HG02852 (cell line): ENCODE measurements around the gene LMOD3.

Experiments
- ATAC-seq: cut with Tn5 transposase; IDR thresholded peaks from one replicate; pipeline ENCODE4 v1.9.1; 2021; ENCODE audit warnings: mild to moderate bottlenecking, moderate library complexity; ENCODE audit not compliant: unreplicated experiment

LMOD3 gene

DNA sequence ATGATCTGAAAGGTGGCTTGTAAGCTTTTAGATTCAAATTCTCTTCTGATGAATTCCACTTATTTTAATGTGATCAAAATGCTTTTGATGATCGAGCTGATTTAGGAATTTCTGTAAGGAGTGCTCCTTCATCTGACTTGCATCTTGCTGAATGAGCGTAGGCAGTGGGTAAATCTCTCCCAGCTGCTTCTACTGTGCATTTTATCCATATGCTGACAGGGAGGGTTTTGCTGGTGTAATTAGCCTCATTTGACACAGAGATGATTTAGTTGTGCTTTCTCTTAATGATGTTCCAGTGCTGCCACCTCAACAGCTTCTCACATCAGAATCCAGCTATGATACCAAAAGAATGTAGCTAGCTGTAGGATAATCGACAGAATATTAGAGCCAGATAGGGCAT is 3.8 kb upstream of the LMOD3 start:
- no peak for ATAC-seq

DNA sequence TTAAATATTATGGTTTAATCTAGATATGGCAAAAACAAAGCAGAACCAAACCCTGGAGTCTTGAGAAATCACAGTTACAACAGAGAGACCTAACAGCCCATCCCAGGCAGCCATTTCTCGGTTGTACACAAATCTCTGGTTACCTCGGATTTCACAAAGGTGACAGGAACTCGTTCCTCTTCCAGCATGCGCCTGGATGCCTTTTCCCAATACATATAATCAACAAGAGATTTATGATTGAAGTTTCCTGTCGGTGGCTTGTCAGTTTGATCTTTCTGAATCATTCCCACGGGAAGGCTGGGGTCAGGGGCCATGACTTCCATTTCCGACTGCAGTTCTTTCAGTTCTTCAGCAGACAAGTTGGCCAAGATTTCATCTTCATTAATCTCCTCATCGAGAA is 445 bp downstream of the LMOD3 start:
- no peak for ATAC-seq

DNA sequence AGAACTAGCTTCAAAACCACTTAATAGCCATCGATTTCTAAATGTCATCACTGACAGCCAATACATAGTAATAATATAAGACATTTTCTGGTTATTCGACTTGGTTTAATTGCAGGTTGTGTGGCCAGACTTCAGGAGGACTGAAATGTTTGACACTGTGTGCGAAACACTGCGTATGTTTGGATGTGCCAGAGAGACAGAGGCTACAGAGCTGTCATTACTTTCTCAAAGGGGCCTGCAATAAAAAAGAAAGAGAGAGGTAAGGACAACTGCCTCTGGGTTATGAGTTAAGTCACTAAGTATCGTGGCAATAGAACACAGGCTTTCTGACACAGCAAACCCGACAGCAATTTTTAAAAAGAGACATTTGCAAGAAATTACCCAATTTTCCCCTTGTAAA is 882 bp downstream of the LMOD3 start:
- ATAC-seq = no peak

DNA sequence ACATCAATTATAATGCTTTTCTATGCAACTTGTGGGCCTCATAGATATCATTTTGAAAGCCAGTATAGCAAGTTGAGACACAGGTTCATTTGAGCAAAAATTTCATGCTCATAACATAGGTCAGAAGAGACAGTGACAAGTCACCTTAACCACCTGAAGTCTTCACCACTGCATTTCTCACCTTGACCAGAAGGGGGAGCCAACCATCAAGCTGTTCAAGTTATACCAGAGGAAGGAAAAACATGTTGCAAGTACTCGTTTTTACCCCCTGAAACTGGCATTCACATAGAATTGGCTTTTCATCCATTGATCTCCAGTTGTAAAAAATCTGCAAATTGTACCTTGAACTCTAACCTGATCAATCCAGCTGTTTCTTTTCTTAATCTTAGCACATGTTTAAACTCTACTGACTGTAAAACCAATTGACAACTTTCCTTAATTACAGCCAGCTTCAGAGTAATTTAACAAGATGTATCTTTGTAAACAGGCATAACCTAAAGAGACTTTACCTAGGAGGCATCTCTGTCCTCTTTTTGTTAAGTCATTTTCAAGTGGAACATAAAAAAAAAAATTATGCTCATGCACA is 1.4 kb downstream of the LMOD3 start:
- peak; percentile 72 for ATAC-seq

DNA sequence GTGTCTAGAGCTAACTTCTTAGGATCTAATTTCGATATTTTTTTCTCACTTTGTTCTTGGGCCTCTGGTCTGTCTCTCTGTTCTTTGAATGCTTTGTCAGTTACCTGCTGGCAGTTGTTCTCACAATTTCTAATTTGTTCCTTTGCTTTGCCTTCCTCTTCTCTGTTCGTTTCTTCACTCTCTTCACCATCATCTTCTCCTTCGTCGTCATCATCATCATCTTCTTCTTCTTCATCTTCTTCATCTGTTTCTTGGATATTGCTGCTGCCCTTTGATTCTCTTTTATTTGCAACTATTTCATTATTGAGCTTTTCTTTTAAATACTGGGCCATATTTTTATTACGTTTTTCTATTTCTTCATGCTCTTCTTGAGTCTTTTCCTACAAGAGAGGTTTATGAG is 2.7 kb downstream of the LMOD3 start:
- ATAC-seq = no peak

DNA sequence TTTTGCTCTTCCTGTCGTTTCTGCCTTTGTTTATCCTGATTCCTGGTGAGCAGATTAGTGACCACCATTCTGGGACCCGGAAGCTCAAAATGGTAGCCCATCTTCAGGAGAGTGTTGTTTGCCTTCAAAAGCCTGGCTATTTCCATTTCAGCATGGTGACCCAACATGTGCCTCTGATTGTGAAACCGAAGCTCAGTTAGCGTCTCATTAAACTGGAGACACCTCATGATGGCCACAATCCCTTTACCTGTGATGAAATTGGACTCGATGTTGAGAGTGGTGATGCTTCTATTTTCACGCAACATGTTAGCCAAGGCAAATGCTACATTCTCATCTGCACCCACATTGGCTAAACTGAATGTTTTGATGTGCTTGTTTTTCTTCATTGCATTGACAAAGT is 3.3 kb downstream of the LMOD3 start:
- no peak for ATAC-seq

DNA sequence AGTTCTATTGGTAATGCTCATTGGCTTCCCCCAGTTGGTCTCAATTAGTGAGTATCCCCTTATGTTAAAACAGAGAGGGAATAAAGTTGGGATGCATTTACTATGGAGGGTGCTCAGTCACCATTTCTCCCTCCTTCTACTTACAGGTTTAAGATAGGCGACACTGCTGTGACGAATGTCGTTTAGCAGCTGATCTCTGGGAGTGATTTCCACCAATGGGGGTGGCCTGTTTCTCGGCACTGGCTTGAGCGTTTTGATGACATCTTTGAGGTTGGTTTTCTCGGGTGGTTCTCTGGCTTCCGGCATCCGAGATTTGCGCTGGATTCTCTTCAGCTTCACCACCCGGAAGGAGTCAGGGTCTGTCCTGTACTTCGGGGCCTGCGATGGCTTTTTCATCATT is 3.8 kb downstream of the LMOD3 start:
- ATAC-seq = no peak

DNA sequence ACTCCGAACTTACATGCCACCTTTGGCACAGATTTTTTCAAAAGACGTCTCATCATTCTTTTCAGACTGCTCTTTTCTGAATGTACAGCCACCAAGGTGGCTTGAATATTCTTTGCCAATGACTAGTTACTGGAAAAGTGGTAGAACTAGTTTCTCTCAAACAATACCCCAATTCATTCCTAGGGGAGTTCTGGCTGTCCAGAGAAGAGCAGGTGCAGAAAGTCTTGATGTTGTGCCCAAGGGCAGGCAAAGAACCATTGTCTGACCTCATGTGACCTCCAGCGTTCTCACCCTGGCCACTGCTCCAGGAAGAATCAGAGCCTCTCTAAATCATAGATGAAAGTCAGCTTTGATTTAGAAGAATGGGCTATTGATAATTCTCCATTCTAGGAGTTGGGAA is 5.5 kb downstream of the LMOD3 start:
- no peak for ATAC-seq

DNA sequence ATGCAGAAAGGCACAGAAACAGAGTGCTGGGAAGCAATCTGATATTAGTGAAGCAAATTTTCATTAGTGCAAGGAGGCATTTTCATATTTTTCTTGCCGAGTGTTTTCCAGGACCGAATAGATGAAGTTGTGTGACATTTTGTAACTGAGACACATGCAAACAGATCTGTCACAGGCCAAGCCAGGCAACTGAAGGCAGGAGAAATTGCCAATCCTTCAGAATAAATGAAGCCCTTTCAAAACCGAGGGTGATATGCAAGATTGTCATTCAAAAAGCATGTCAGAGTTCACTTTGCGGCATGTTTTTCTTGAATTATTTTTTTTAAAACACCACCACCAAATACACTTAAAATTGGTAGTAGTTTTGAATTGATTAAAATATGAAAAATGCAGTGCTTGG is 6.2 kb downstream of the LMOD3 start:
- no peak for ATAC-seq

DNA sequence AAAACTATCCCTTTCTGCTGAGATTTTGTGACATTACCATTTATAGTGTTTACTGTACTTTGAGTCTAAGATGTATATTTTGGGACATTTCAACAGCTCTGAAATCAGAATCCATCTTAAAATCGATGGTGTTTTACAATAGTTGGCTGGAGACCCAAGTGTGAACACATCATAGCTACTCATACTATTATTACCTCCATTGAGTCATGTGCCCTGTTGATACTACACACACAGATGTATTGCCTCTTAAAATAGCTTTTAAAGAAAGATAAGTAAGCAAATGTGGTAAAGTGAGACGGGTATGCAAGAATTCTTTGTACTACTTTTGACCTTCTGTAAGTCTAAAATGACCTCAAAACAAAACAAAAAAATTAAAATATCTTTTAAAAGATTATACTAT is 6.7 kb downstream of the LMOD3 start:
- ATAC-seq = no peak

DNA sequence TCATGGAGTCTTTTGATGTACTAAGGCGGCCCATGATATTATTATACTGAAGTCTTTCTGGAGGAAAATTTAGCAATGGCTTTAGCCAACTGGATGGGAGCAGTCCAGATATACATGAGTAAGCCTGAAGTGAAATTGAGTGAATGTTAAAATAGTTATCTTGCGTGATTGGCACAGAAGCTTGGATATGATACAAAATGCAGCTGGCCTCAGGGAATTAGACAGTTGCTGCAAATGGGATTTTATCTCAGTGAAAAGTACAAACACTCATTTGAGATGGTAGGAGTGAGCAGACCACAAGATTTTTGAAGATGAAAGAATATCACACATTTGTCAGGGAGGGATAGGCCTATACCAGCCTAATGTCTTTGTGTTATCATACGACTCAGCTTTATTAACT is 8.9 kb downstream of the LMOD3 start:
- no peak for ATAC-seq

DNA sequence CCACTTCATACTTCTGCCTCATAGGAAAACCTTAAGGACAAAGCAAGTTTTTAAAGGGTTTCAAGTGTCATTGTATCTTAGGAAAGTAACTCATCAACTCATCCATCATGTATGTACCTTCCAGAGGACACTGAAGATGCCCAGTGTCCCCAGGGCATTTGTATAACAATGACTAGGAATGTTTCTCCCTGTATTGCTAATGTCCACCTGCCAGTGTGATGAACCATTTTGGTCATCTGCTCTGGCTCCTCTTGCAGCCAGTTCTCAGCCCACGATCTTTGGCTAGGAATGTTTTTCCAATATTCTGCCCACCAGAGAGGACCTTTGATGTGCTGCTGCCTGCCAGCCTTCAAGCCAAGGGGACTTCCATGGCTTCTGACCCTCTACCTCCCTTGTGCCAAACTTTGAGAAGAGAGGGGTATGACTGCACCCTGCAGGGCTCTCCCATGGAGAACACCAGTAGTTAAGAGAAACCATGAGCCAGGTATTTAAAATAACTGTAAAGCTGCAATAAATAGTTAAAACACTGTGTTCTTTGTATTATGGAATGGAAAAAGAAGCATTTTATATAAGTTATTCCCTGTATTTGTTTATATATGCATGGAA is 11.4 kb downstream of the LMOD3 start:
- ATAC-seq = no peak

DNA sequence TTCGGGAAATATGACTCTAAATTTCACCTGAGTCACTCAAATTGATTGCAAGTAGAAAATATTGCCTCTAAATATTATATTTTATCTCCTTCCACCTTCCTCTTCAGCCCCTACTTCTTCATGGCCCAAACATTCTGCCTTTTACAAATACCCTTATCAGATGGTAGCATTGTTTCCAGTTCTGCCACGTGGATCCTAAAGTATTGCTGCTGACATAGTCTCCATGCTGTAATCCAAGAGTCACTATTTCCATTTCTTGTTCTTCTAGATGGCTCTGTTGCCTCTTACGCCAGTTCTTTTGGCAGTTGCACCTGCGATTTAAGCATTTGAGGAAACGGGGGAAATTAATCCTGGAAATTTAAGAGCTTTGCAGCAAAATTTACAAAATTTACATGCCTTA is 13.6 kb downstream of the LMOD3 start:
- ATAC-seq = no peak

DNA sequence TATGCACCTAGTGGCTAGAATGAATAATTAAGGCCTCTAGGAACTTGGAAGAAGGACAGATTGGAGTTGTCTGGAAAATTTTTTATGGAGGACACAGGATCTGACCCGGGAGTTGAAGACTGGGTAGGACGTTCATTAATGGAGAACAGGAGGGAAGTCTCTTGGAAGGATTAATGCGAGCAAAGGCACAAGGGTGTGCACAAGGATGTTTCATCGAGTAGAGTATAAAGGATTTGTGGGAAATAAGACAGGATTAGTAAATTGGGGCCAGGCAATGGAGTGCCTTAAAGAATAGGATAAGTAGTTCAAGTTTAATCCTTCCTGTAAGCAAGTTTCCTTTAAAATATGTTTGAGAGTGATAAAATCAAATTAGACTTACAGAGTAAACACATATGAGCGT is 14.6 kb downstream of the LMOD3 start:
- no peak for ATAC-seq

DNA sequence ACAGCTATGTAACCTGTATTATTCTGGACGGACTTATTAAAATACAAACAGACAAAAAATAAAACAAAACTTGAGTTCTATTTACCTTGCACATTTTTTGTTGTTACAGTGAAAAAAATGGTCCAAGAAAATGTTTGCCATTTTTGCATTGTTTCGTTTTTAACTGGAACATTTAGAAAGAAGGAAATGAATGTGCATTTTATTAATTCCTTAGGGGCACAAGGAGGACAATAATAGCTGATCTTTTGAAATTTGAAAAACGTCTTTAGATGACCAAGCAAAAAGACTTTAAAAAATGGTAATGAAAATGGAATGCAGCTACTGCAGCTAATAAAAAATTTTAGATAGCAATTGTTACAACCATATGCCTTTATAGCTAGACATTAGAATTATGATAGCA is 17.1 kb downstream of the LMOD3 start:
- no peak for ATAC-seq

DNA sequence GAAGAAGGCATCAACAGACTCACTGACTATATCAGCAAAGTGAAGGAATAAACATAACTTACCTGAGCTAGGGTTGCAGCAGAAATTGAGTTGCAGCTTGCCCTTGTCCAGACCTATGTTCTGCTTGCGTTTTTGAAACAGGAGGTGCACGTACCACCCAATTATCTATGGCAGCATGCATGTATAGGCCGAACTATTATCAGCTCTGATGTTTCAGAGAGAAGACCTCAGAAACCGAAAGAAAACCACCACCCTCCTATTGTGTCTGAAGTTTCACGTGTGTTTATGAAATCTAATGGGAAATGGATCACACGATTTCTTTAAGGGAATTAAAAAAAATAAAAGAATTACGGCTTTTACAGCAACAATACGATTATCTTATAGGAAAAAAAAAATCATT is 17.8 kb downstream of the LMOD3 start:
- no peak for ATAC-seq

DNA sequence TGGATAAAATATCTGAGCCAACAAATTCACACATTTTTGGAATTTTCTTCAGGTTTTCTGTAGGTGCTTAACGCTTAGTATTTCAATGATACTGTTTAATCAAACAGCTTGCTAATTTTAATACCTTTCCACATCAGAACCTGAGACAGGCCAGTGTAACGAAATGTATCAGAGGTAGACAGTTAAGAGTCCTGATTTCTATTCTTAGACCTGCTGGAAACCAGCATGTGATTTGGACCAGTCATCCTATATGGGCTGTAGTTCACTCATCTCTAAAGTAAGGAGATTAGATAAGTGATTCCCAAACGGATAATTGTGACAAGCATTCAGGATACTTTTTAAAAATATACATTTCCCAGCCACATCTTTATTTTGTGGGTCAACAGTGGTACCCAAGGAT is 19.3 kb downstream of the LMOD3 start:
- no peak for ATAC-seq

DNA sequence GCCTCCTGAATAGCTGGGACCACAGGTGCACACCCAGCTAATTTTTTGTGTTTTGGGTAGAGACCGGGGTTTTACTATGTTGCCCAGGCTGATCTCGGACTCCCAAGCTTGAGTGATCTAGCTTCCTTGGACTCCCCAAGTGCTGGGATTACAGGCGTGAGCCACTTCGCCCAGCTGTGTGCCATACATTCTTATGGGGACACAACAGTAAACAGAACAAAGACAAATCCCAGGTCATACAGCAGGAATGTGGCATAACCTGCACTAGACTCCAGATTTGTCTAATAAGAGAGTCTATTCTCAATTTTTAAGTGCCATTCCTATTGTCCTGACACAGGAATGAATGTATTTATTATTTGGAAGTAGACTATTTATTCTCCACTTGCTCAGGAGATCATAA is 20.0 kb downstream of the LMOD3 start:
- no peak for ATAC-seq

DNA sequence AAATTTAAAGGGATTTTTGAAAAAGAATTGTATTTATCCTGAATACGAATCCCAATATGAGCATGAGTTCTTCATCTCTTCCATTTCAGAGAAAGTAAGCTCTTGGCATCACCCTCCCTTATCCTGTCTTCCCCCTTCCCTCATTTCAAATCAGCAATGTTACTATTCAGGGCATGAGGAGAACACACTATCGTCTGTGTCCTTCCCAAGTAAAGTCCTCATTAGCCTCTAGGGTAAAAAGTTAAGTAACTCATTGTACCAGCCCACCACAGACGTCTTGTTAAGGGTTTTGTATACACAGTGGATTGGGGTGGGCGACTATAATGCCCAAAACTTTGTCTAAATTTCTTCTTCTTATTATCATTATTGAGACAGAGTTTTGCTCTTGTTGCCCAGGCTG is 22.8 kb downstream of the LMOD3 start:
- no peak for ATAC-seq

DNA sequence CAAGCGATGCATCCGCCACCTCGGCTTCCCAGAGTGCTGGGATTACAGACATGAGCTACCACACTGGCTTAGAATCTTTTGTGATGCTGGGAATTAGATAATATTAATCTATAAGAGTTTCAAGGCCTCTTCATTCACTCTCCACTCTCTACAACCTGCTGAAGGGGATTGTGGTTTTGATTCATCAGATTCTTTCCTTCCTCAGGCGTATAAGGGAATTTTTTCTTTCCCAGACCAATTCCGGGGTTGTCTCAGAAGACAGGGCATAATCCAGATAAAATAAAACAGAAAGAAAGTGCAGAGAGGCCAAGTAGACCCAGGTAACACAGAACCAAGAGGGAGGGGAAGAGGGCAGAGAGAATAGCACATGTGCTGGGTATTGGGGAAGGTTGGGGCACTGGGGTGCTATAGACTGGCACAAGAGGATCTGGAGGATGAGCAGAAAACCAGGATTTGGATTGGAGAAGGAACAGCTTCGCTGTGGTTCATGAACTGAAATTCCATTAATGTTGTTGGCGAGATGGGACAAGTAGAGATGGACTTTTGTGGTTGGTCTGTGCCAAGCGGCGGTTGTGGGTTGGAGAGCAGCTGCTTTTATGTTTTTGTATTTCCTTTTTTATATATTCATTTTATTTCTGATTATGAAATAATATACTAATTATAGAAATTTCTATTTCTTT is 24.8 kb downstream of the LMOD3 start:
- no peak for ATAC-seq

DNA sequence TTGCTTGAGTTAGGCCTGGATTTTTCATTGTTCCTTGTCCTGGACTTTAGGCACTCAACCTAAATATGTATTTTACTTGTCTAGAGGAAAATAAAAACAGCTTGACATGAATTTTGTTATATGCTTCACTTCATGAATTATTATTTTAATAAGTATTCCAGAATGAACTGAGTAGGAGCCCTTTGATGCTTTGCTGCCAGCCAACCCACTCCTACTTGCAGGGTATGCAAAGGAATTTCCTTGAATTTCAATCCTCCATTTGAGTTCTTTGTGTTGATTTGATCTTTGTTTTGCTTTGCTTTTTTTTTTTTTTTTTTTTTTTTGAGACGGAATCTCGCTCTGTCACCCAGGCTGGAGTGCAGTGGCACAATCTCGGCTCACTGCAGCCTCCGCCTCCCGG is 26.1 kb downstream of the LMOD3 start:
- ATAC-seq = no peak

DNA sequence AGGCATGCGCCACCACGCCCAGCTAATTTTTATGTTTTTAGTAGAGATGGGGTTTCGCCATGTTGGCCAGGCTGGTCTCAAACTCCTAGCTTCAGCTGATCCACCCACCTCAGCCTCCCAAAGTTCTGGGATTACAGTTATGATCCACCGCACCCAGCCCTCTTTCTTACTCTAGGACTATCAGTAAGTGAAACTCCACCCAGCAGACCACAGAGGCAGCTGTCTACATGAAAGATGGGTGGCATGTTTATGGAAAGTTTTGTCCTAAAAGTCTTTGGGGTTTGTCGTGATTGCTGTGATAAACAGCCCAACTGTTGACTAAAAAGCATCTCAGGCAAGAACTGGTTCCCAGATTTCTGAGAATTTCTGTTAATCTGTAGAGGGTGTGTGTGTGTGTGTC is 26.8 kb downstream of the LMOD3 start:
- ATAC-seq = no peak
